Stimulated activated CD4-positive, alpha-beta T cell treated with anti-CD3 and anti-CD28 coated beads, TNF-alpha, amount 100 ng/mL, for 4 hours (primary cell): ENCODE results near the gene MFF.
"Not testable (repeated sequence)": the region's sequence is repeated elsewhere in the genome, so short reads cannot be mapped to it uniquely, and the experiment has no call there.

Experiments used
- DNase-seq, 3 experiments: peaks; one replicate each; pipeline ENCODE4 v3.0.0-alpha.2; 2020; ENCODE audit warnings: low read depth in 3 of 3

The MFF gene

GRCh38 chr2:227377467-227378351 lies 52.7 kb downstream of the MFF start:
- no peak for DNase-seq

- no peak for DNase-seq
Observed at GRCh38 chr2:227378371-227378782, 53.3 kb downstream of the MFF start.

- no peak for DNase-seq
Observed at GRCh38 chr2:227379095-227379494, 54.0 kb downstream of the MFF start, which contains the start of gene TM4SF20. TSS of gene TM4SF20 (minus strand) at chr2:227379306. CDS start at chr2:227379268, 38 bp downstream.

GRCh38 chr2:227382241-227382835 lies 57.3 kb downstream of the MFF start:
- DNase-seq, result peak in 1 of 3 experiments; percentile 23

- DNase-seq, result no peak
Observed at GRCh38 chr2:227383686-227384085, 58.6 kb downstream of the MFF start.

- DNase-seq, result no peak
Observed at GRCh38 chr2:227386630-227387029, 61.6 kb downstream of the MFF start.

GRCh38 chr2:227387583-227387982 lies 62.5 kb downstream of the MFF start, which contains the start of gene SCYGR1:
TSS of gene SCYGR1 (minus strand) at chr2:227387949. CDS start at chr2:227387949, 0 bp downstream.
- not testable (repeated sequence) for DNase-seq

GRCh38 chr2:227388537-227389011 lies 63.5 kb downstream of the MFF start:
- no peak for DNase-seq

GRCh38 chr2:227389231-227389630 lies 64.2 kb downstream of the MFF start:
- DNase-seq, result no peak

- DNase-seq, result no peak
Observed at GRCh38 chr2:227389661-227390060, 64.6 kb downstream of the MFF start.

- DNase-seq, result no peak
Observed at GRCh38 chr2:227390468-227391256, 65.6 kb downstream of the MFF start.

GRCh38 chr2:227394401-227394800 lies 69.3 kb downstream of the MFF start:
- DNase-seq, result no peak

- no peak for DNase-seq
Observed at GRCh38 chr2:227395556-227395955, 70.5 kb downstream of the MFF start.

- DNase-seq, result no peak
Observed at GRCh38 chr2:227397562-227397961, 72.5 kb downstream of the MFF start.

GRCh38 chr2:227398684-227399670 lies 73.9 kb downstream of the MFF start:
- DNase-seq, result no peak

- DNase-seq, result no peak
Observed at GRCh38 chr2:227401550-227401949, 76.5 kb downstream of the MFF start.

- DNase-seq, result no peak
Observed at GRCh38 chr2:227402321-227402720, 77.3 kb downstream of the MFF start.

- DNase-seq, result no peak
Observed at GRCh38 chr2:227402959-227403358, 77.9 kb downstream of the MFF start.

- DNase-seq, result no peak
Observed at GRCh38 chr2:227404585-227405271, 79.7 kb downstream of the MFF start.
